ENCODE measurements around the gene RIMBP2.

RIMBP2 gene

GRCh38 chr12:130465046-130465445 is 251.1 kb downstream of the RIMBP2 start:
- no peak for TF ChIP-seq CTCF (IDR thresholded peaks at IDR 0.05; ENCODE audit: borderline replicate concordance, insufficient read depth, low read depth, low read length)
- H3K4me3 ChIP-seq (ENCODE audit: low read depth, low read length): no peak overlapping the region

- TF ChIP-seq CTCF (IDR thresholded peaks at IDR 0.05; ENCODE audit: borderline replicate concordance, insufficient read depth, low read depth, low read length): no peak
- H3K4me3 ChIP-seq (ENCODE audit: low read depth, low read length): no peak overlapping the region
Measured at GRCh38 chr12:130463818-130464670, 252.1 kb downstream of the RIMBP2 start.

GRCh38 chr12:130463275-130463658 is 252.8 kb downstream of the RIMBP2 start:
- TF ChIP-seq CTCF (IDR thresholded peaks at IDR 0.05; ENCODE audit: borderline replicate concordance, insufficient read depth, low read depth, low read length): no peak

GRCh38 chr12:130462558-130463274 is 253.4 kb downstream of the RIMBP2 start:
- no peak overlapping the region for H3K4me3 ChIP-seq (ENCODE audit: low read depth, low read length)
- TF ChIP-seq CTCF (IDR thresholded peaks at IDR 0.05; ENCODE audit: borderline replicate concordance, insufficient read depth, low read depth, low read length): no peak

More at GRCh38 chr12:130463275-130463658, 252.8 kb downstream of the RIMBP2 start:
- H3K4me3 ChIP-seq (ENCODE audit: low read depth, low read length): no peak overlapping the region

- H3K4me3 ChIP-seq (ENCODE audit: low read depth, low read length): no peak overlapping the region
- TF ChIP-seq CTCF (IDR thresholded peaks at IDR 0.05; ENCODE audit: borderline replicate concordance, insufficient read depth, low read depth, low read length): no peak
Measured at GRCh38 chr12:130461839-130462557, 254.1 kb downstream of the RIMBP2 start.

GRCh38 chr12:130461447-130461815 is 254.7 kb downstream of the RIMBP2 start:
- no peak overlapping the region for H3K4me3 ChIP-seq (ENCODE audit: low read depth, low read length)
- TF ChIP-seq CTCF (IDR thresholded peaks at IDR 0.05; ENCODE audit: borderline replicate concordance, insufficient read depth, low read depth, low read length): no peak

All from GM12875 (cell line).